Activated CD4-positive, CD25-positive, alpha-beta regulatory T cell (primary cell): ENCODE measurements around the gene TMPRSS3.

ENCODE experiments used
- DNase-seq, 4 experiments: peaks; one replicate each; lab custom pipeline; 2025; lab: John Stamatoyannopoulos, UW

Gene TMPRSS3

DNA sequence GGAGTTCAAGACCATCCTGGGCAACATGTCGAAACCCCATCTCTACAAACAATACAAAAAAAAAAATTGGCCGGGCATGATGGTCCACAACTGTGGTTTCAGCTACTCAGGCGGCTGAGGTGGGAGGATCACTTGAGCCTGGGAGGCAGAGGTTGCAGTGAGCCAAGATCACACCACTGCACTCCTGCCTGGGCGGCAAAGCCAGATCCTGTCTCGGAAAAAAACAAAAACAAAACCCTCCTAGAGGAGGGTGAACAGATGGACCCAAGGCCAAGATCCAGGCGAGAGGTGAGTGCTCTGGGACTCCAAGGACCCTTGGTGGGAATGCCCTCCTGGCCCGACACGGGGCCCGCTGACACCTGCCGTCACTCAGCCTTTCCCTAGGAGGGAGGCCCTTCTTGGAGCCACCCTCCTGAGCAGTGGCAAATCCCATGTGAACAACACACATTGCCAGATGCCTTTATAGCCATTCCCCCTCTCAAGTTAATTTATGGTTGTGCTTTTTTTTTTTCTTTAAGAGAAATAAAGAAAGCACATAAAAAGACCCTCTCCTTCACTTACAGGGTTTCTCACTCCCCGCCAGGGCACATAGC lies 45.4 kb downstream of the TMPRSS3 start:
- no peak for DNase-seq

DNA sequence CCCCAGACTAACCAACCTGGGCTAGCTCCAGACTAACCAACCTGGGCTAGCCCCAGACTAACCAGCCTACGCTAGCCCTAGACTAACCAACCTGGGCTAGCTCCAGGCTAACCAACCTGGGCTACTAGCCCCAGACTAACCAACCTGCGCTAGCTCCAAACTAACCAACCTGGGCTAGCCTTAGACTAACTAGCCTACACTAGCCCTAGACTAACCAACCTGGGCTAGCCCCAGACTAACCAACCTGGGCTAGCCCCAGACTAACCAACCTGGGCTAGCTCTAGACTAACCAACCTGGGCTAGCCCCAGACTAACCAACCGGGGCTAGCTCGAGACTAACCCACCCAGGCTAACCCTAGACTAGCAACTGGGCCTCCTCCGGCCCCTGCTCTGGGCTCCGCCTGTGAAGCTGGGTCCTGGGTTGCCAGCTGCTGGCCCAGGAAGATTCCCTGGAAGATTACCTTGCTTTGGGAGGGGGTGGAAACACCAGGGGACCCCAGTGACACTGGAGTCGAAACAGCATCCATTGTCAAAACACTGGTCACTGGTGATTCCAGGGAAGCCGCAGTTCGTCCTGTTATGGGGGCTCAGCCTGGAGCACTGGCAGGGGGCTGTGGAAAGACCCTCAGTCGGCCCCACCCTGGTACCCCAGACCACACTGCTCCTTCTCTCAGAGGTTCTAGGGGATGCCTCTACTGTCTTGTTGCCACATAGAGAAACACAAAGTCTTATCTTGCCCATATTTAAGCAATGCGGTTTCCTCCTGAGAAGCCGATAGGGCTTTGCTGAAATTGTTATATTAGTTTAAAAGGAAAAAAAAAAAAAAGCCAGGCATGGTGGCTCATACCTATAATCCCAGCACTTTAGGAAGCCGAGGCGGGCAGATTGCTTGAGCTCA lies 46.2 kb downstream of the TMPRSS3 start:
- DNase-seq = no peak

DNA sequence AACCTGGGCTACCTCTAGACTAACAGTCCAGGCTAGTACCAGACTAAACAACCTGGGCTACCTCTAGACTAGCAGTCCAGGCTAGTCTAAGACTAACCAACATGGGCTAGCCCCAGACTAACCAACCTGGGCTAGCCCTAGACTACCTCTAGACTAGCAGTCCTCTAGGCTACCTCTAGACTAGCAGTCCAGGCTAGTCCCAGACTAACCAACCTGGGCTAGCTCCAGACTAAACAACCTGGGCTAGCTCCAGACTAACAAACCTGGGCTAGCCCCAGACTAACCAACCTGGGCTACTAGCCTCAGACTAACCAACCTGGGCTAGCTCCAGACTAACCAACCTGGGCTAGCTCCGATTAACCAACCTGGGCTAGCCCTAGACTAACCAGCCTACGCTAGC lies 47.1 kb downstream of the TMPRSS3 start:
- no peak for DNase-seq

- DNase-seq = no peak
Observed at GRCh38 chr21:42347601-42348327, 48.1 kb downstream of the TMPRSS3 start.

- no peak for DNase-seq
Observed at GRCh38 chr21:42346866-42347600, 48.8 kb downstream of the TMPRSS3 start.

GRCh38 chr21:42346441-42346840 lies 49.4 kb downstream of the TMPRSS3 start:
- DNase-seq = no peak

- no peak for DNase-seq
Observed at GRCh38 chr21:42344631-42345030, 51.2 kb downstream of the TMPRSS3 start.

DNA sequence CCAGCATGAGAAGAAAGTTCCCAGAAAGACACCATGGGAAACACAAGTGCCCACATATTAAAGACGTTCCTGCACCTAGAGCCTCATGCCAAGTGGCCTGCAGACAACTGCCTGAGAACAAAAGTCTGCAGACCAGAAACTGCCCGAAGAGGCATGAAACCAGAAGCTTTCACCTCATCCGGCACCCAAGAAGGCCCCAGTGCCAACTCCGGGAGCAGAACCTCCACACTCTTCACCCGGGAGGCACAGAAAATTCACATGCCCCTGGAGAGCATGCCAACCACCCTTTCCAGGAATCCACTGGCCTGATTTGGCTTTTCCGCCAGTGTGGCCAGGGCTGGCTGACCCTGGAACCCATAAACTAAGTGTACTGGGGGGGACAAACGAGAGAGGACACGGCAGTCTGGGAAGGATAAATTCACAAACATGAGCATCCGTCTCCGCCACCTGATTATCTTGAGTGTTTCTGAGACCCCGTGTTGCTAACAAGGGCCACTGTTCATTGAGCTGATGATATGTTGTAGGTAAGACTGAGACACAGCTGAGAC lies 51.8 kb downstream of the TMPRSS3 start:
- no peak for DNase-seq

DNA sequence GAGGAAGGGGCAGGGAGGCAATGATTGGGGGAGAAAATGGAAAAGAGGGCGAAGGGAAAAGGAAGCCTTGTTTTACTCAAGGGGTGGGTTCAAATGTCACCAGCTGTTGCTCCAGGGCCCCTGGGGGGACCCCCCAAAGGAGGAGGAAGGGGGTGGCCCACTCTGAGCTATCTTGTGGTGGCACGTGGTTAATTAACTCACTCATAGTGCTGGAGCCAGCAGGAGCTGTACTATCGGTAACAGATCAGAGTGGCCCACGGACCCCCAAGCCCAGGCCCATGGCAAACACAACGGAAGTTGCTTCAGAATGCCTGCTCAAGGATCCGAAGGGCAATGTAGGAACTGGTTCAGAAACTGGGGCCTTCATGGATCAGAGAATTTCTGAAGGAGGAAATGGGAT lies 52.3 kb downstream of the TMPRSS3 start:
- no peak for DNase-seq

- DNase-seq = no peak
Observed at GRCh38 chr21:42343101-42343500, 52.8 kb downstream of the TMPRSS3 start.

DNA sequence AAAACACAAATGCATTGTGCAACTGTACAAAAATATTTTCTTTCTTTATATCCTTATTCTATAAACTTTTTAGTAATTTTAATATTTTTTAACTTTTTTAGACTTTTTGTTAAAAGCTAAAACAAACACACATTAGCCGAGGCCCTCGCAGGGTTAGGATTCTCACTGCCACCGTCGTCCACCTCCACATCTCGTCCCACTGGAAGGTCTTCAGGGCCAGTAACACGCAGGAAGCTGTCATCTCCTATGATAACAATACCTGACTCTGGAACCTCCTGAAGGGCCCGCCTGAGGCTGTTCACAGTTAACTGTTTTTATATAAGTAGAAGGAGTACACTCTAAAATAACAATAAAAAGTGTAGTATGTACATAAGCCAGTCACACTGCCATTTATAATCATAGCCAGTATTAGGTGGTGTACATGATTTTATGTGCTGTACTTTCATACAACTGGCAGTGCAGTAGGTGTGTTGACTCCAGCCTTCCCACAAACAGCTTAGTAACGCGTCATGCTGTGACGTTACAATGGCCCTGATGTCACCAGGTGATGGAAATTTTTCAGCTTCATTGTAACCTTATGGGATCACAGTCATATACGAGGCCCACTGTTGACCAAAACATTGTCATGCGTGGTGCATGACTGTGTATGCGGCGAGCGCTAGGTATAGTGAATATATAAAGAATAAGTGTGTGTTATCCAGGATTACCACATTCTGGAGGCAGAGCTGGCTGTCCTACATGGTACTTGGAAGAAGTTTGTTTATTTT lies 53.9 kb downstream of the TMPRSS3 start:
- no peak for DNase-seq

GRCh38 chr21:42340187-42341050 lies 55.4 kb downstream of the TMPRSS3 start:
- DNase-seq = no peak

DNA sequence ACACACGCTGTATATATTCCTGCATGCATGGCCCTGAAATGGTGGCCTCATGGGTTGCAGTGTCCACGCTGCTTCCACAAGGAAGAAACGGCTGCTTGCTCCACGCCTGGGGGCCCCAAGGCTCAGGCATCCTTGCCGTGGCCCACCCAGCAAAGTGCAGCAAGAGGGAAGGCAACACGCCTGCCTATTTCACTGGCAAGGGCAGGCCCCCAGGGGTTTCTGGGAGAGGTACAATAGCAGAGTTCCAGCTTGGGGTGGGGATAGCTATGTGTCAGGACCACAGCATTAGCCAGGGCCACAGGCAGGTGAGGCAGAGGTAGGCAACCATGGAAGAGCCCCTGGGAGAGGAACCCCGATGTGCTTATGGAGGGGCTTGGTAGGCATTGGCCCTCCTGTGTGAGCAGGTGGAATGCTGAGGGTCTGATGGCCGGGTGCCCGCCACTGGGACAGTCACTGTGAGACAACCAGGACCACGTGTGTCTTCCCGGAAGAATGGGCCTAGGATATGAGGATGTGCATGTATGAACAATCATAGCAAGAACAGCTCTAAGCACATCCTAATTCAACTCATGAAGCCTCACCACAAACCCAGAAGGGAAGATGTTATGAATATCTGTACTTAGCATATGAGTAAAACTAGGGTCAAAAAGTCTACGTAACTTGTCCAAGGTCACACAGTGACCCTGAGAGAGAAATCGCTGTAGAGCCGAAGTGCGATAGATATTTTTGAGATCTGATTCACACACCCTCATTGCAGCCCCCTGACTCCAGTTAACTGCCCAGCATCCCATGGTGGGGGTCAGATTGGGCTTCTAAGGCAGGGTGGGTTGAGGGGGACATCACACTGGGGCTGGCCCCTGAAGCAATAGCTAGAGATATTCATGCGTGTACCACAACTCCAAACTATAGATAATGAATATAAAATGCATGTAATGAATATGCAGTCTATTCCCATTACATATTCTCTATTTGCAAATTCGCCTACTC lies 56.8 kb downstream of the TMPRSS3 start:
- DNase-seq = no peak

GRCh38 chr21:42337830-42338728 lies 57.8 kb downstream of the TMPRSS3 start:
- DNase-seq = peak; percentile 69 to 74 (median 70)

- DNase-seq = no peak
Observed at GRCh38 chr21:42337276-42337675, 58.6 kb downstream of the TMPRSS3 start.

DNA sequence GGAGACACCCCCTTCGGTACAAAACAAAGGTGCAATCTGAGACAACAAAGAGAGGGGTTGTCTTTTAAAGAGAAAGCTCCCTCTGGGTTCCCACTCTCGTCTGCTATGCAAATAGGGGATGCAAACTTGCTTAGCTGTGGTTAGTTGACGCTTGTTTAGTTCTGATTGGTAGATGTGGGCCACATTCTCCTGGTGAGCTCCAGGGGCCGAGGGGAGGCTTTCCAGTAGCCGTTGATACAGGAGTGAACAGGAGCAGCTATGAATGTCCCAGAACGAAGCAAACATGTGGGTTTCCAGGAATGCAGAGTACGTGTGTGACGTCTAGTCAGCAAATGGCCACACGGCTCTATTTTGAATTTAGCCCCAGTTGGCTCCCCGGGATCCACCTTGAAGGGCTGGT lies 59.8 kb downstream of the TMPRSS3 start:
- DNase-seq = no peak

DNA sequence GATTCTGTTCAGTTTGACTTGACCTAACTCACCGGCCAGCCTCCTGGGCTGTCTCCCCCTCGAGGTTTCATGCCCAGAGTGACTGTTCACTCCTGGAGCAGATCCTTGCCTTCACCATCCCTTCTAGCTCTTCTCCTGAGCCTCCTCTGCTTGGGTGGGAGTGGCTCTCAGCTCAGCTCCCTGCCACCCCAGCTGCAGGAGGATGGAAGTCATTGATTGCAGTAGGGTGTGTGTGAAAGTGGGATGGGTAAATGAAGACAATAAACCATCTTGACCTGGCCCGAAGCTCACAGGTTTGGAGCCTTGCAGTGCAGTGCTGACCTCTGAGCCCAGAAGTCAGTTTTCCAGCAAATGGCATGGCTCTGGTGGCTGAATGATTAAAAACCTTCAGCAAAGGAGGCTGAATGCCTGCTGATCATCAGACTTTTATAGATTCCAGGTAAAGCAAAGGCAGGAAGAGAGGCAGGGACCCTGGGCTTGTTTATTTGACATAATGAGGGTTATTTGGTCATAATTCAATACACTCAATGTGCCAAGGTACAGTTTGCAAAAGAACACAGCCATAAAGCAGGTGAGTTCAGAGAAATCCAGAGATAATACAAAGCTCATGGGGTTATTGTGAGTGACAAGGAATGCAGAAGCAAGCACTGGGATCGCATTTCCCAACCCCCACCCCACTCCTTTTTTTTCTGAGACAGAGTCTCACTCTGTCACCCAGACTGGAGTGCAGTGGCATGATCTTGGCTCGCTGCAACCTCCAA lies 63.1 kb downstream of the TMPRSS3 start:
- DNase-seq = no peak
